Activated CD8-positive, alpha-beta memory T cell treated with anti-CD3 and anti-CD28 coated beads, Interleukin-2, amount 50 U/mL, for 1 hour (primary cell): ENCODE measurements around the gene PCMTD2.
A peak's percentile ranks its signal among the peaks of the same experiment; 100 is the strongest.

Source experiments
- DNase-seq: peaks from one replicate; pipeline ENCODE4 v3.0.0-alpha.2; 2020; ENCODE audit errors: extremely low read depth

PCMTD2 gene

GRCh38 chr20:64255361-64256281 lies at the start of gene PCMTD2:
Gene PCMTD2 (plus strand): TSS chr20:64255748. CDS start chr20:64259966, 4,218 bp downstream.
- peak; percentile 53 for DNase-seq

- DNase-seq, result no peak
Measured at GRCh38 chr20:64206614-64207013, 48.9 kb upstream of the PCMTD2 start.

GRCh38 chr20:64207641-64208590 lies 47.6 kb upstream of the PCMTD2 start:
- DNase-seq, result no peak

GRCh38 chr20:64209148-64209547 lies 46.4 kb upstream of the PCMTD2 start:
- no peak for DNase-seq

- DNase-seq, result no peak
Measured at GRCh38 chr20:64210656-64211369, 44.7 kb upstream of the PCMTD2 start.

- no peak for DNase-seq
Measured at GRCh38 chr20:64211874-64212658, 43.5 kb upstream of the PCMTD2 start.

GRCh38 chr20:64212755-64213154 lies 42.8 kb upstream of the PCMTD2 start:
- DNase-seq, result no peak

GRCh38 chr20:64214113-64214512 lies 41.4 kb upstream of the PCMTD2 start:
- DNase-seq, result no peak

GRCh38 chr20:64214952-64215351 lies 40.6 kb upstream of the PCMTD2 start:
- no peak for DNase-seq

- DNase-seq, result no peak
Measured at GRCh38 chr20:64216036-64216435, 39.5 kb upstream of the PCMTD2 start.

- no peak for DNase-seq
Measured at GRCh38 chr20:64216910-64217309, 38.6 kb upstream of the PCMTD2 start.

GRCh38 chr20:64217539-64218221 lies 37.9 kb upstream of the PCMTD2 start:
- no peak for DNase-seq

GRCh38 chr20:64219202-64219601 lies 36.3 kb upstream of the PCMTD2 start:
- DNase-seq, result no peak

- DNase-seq, result no peak
Measured at GRCh38 chr20:64219730-64220129, 35.8 kb upstream of the PCMTD2 start.

- DNase-seq, result no peak
Measured at GRCh38 chr20:64220420-64220819, 35.1 kb upstream of the PCMTD2 start.

- DNase-seq, result no peak
Measured at GRCh38 chr20:64220891-64221527, 34.5 kb upstream of the PCMTD2 start.

- DNase-seq, result no peak
Measured at GRCh38 chr20:64222291-64222735, 33.2 kb upstream of the PCMTD2 start.

GRCh38 chr20:64222851-64223525 lies 32.6 kb upstream of the PCMTD2 start:
- DNase-seq, result no peak

GRCh38 chr20:64223526-64224067 lies 32.0 kb upstream of the PCMTD2 start:
- no peak for DNase-seq
